Neural progenitor cell (in vitro differentiated cells): ENCODE data around the gene GNG10. TPM values are rescaled to one million over a fixed set of nuclear protein-coding genes. Genes with fewer than 3 reads are reported as not detected.

ENCODE experiments used
- DNase-seq: peaks from one replicate; pipeline ENCODE4 v3.0.0-alpha.2; 2016; ENCODE audit warnings: low spot score
- H2AFZ ChIP-seq: fragments of 200-600 bp; sonication (generic); replicated peaks from 2 replicates; pipeline ENCODE4 v1.6.1; 2016; ENCODE audit warnings: antibody characterized with exemption
- H3F3A ChIP-seq: fragments of 200-600 bp; sonication (generic); 2 replicates; pipeline ENCODE4 v1.6.1; 2016; ENCODE audit warnings: antibody characterized with exemption, low read depth
- H3K27ac ChIP-seq: fragments of 200-600 bp; sonication (generic); 2 replicates; pipeline ENCODE4 v1.5.1; 2016; ENCODE audit warnings: mild to moderate bottlenecking
- H3K27me3 ChIP-seq: fragments of 200-600 bp; sonication (generic); 2 replicates; pipeline ENCODE4 v1.6.1; 2016; ENCODE audit warnings: mild to moderate bottlenecking, moderate library complexity
- H3K36me3 ChIP-seq: fragments of 200-600 bp; sonication (generic); 2 replicates; pipeline ENCODE4 v1.5.1; 2016
- H3K4me1 ChIP-seq: fragments of 200-600 bp; sonication (generic); 2 replicates; pipeline ENCODE4 v1.6.1; 2016; ENCODE audit warnings: mixed run types
- H3K4me2 ChIP-seq: fragments of 200-600 bp; sonication (generic); 2 replicates; pipeline ENCODE4 v1.6.1; 2016
- H3K4me3 ChIP-seq: fragments of 200-600 bp; sonication (generic); 2 replicates; pipeline ENCODE4 v1.5.1; 2016
- H3K79me2 ChIP-seq: fragments of 200-600 bp; sonication (generic); 2 replicates; pipeline ENCODE4 v1.6.1; 2016; ENCODE audit warnings: low read depth
- H3K9ac ChIP-seq: fragments of 200-600 bp; sonication (generic); 2 replicates; pipeline ENCODE4 v1.6.1; 2016
- H3K9me3 ChIP-seq: fragments of 200-600 bp; sonication (generic); 2 replicates; pipeline ENCODE4 v1.5.1; 2016; ENCODE audit warnings: low read depth
- H4K20me1 ChIP-seq: fragments of 200-600 bp; sonication (generic); 2 replicates; pipeline ENCODE4 v1.6.1; 2016; ENCODE audit warnings: low read depth
- H3K27ac Mint-ChIP-seq: 3 replicates; pipeline ENCODE4 v1.8.0; 2021; ENCODE audit warnings: mixed read lengths
- H3K27me3 Mint-ChIP-seq: 2 replicates; pipeline ENCODE4 v1.8.0; 2022; ENCODE audit warnings: low read depth, mild to moderate bottlenecking, inconsistent platforms, moderate library complexity, mixed read lengths; ENCODE audit not compliant: insufficient read depth
- H3K36me3 Mint-ChIP-seq: 3 replicates; pipeline ENCODE4 v1.8.0; 2021; ENCODE audit warnings: mixed read lengths
- H3K4me1 Mint-ChIP-seq: 3 replicates; pipeline ENCODE4 v1.8.0; 2021; ENCODE audit warnings: mixed read lengths
- H3K4me3 Mint-ChIP-seq: 3 replicates; pipeline ENCODE4 v1.8.0; 2021; ENCODE audit warnings: mild to moderate bottlenecking, moderate library complexity, mixed read lengths
- H3K9me3 Mint-ChIP-seq: 3 replicates; pipeline ENCODE4 v1.8.0; 2020; ENCODE audit warnings: mixed read lengths
- CTCF ChIP-seq: fragments of 200-600 bp; sonication (generic); IDR thresholded peaks from 2 replicates; pipeline ENCODE4 v1.5.1; 2017; ENCODE audit warnings: antibody characterized with exemption, mild to moderate bottlenecking
- EZH2 ChIP-seq: fragments of 200-600 bp; sonication (generic); IDR thresholded peaks from 2 replicates; pipeline ENCODE4 v1.6.1; 2017; ENCODE audit warnings: antibody characterized with exemption, mild to moderate bottlenecking, moderate library complexity
- EZH2phosphoT487 ChIP-seq: fragments of 200-600 bp; sonication (generic); IDR thresholded peaks from 2 replicates; pipeline ENCODE4 v1.6.1; 2017; ENCODE audit warnings: antibody characterized with exemption
- total RNA-seq: library from RNA; depleted of rRNA; stranded (reverse); fragments of >200 nt; gene quantifications from 2 replicates; pipeline ENCODE4 v1.2.3, GENCODE V29; 2015; ENCODE audit warnings: low replicate concordance

The GNG10 gene
- total RNA-seq, 1 donor from 2014 or later = 128 TPM

GRCh38 chr9:111679199-111679598 lies 17.8 kb downstream of the GNG10 start:
- Mint-ChIP-seq H3K4me3 (no peak overlapping the region), H3K27ac (no peak overlapping the region), H3K4me1 (no peaks in the 10 kb centered on the region), H3K36me3 (peaks cover 8% of the 10 kb centered on the region), H3K9me3 (peaks cover 6% of the 10 kb centered on the region), H3K27me3 (no peaks in the 10 kb centered on the region)
- no peak for TF ChIP-seq EZH2phosphoT487
- TF ChIP-seq EZH2 = no peak
- no peak for TF ChIP-seq CTCF
- Histone ChIP-seq H3K27ac (no peak overlapping the region), H4K20me1 (no peaks in the 10 kb centered on the region), H3K79me2 (no peaks in the 10 kb centered on the region), H2AFZ (no peak overlapping the region), H3K4me3 (no peak overlapping the region), H3F3A (no peaks in the 10 kb centered on the region), H3K36me3 (no peaks in the 10 kb centered on the region), H3K9ac (no peak overlapping the region), H3K9me3 (no peaks in the 10 kb centered on the region), H3K27me3 (no peaks in the 10 kb centered on the region), H3K4me2 (no peak overlapping the region), H3K4me1 (no peaks in the 10 kb centered on the region)
- DNase-seq = no peak

- Histone ChIP-seq H3K27me3 (no peaks in the 10 kb centered on the region), H3K4me2 (no peak overlapping the region), H3K9me3 (no peaks in the 10 kb centered on the region), H3K27ac (no peak overlapping the region), H4K20me1 (no peaks in the 10 kb centered on the region), H3K9ac (no peak overlapping the region), H3K79me2 (no peaks in the 10 kb centered on the region), H2AFZ (no peak overlapping the region), H3K36me3 (no peaks in the 10 kb centered on the region), H3K4me1 (no peaks in the 10 kb centered on the region), H3F3A (no peaks in the 10 kb centered on the region), H3K4me3 (no peak overlapping the region)
- peaks cover 6% of the 10 kb centered on the region for H3K9me3 Mint-ChIP-seq
- H3K4me3 Mint-ChIP-seq = no peak overlapping the region
- TF ChIP-seq CTCF (no peak), EZH2 (no peak), EZH2phosphoT487 (no peak)
- H3K27me3 Mint-ChIP-seq = no peaks in the 10 kb centered on the region
- no peaks in the 10 kb centered on the region for H3K4me1 Mint-ChIP-seq
- H3K36me3 Mint-ChIP-seq = peaks cover 8% of the 10 kb centered on the region
- H3K27ac Mint-ChIP-seq = no peak overlapping the region
- no peak for DNase-seq
Observed at GRCh38 chr9:111683392-111683791, 22.0 kb downstream of the GNG10 start.

- no peak for TF ChIP-seq EZH2
- TF ChIP-seq CTCF = peak; percentile 45
- TF ChIP-seq EZH2phosphoT487 = no peak
- H3K9me3 ChIP-seq = no peaks in the 10 kb centered on the region
- no peak overlapping the region for H3K27ac ChIP-seq
- no peaks in the 10 kb centered on the region for H3K27me3 ChIP-seq
- no peaks in the 10 kb centered on the region for H3K36me3 Mint-ChIP-seq
- no peaks in the 10 kb centered on the region for H3K27me3 Mint-ChIP-seq
- H3K27ac Mint-ChIP-seq = no peak overlapping the region
- H3K4me3 ChIP-seq = no peak overlapping the region
- H3K79me2 ChIP-seq = no peaks in the 10 kb centered on the region
- H3K36me3 ChIP-seq = no peaks in the 10 kb centered on the region
- peak overlapping the region; percentile 1 for H3K4me2 ChIP-seq
- H3K9me3 Mint-ChIP-seq = no peaks in the 10 kb centered on the region
- peaks cover 12% of the 10 kb centered on the region for H3K4me1 ChIP-seq
- no peaks in the 10 kb centered on the region for H4K20me1 ChIP-seq
- no peak for DNase-seq
- no peaks in the 10 kb centered on the region for H3F3A ChIP-seq
- peaks cover 5% of the 10 kb centered on the region for H3K4me1 Mint-ChIP-seq
- no peak overlapping the region for H2AFZ ChIP-seq
- no peak overlapping the region for H3K9ac ChIP-seq
- H3K4me3 Mint-ChIP-seq = no peak overlapping the region
Observed at GRCh38 chr9:111691672-111692329, 30.4 kb downstream of the GNG10 start.
